ENCODE data around the gene ZBTB7A. TPM values are rescaled to one million over a fixed set of nuclear protein-coding genes. Genes with fewer than 3 reads are reported as not detected.

ZBTB7A gene
- polyA plus RNA-seq, 2 donors, result 22.4 to 29.7 TPM

- peaks cover 2 to 14% of the 10 kb centered on the region in 2 donors for H3K4me1 ChIP-seq (ENCODE audit: control insufficient read depth in 2 of 2, insufficient read depth in 2 of 2, low read length in 1 of 2)
- peak overlapping the region in 1 of 2 donors; percentile 72 for H3K27ac ChIP-seq (ENCODE audit: low read depth in 2 of 2, low read length in 1 of 2)
- H3K27me3 ChIP-seq (ENCODE audit: control insufficient read depth in 1 of 2, insufficient read depth in 2 of 2, low read length in 2 of 2), result no peaks in the 10 kb centered on the region
- WGBS, 2 donors, result 36 to 48% methylated on average over 17 of the region's 17 CpGs
- peaks cover 0 to 16% of the 10 kb centered on the region in 2 donors for H3K36me3 ChIP-seq (ENCODE audit: control insufficient read depth in 2 of 2, insufficient read depth in 2 of 2, low read length in 1 of 2)
- no peak overlapping the region for H3K4me3 ChIP-seq (ENCODE audit: low read depth in 1 of 2, low read length in 2 of 2)
- H3K9me3 ChIP-seq (ENCODE audit: control insufficient read depth in 2 of 2, insufficient read depth in 1 of 2, low read depth in 1 of 2, low read length in 1 of 2), result no peaks in the 10 kb centered on the region
Observed at GRCh38 chr19:4086411-4086867, 19.7 kb upstream of the ZBTB7A start.

- H3K4me3 ChIP-seq (ENCODE audit: low read depth in 1 of 2, low read length in 2 of 2), result peak overlapping the region in 1 of 2 donors; percentile 23
- H3K27ac ChIP-seq (ENCODE audit: low read depth in 2 of 2, low read length in 1 of 2), result peak overlapping the region; percentile 71 to 86
- peaks cover 0 to 3% of the 10 kb centered on the region in 2 donors for H3K36me3 ChIP-seq (ENCODE audit: control insufficient read depth in 2 of 2, insufficient read depth in 2 of 2, low read length in 1 of 2)
- no peaks in the 10 kb centered on the region for H3K27me3 ChIP-seq (ENCODE audit: control insufficient read depth in 1 of 2, insufficient read depth in 2 of 2, low read length in 2 of 2)
- H3K4me1 ChIP-seq (ENCODE audit: control insufficient read depth in 2 of 2, insufficient read depth in 2 of 2, low read length in 1 of 2), result peaks cover 2 to 16% of the 10 kb centered on the region in 2 donors
- no peaks in the 10 kb centered on the region for H3K9me3 ChIP-seq (ENCODE audit: control insufficient read depth in 2 of 2, insufficient read depth in 1 of 2, low read depth in 1 of 2, low read length in 1 of 2)
- 58 to 64% methylated on average over 8 of the region's 8 CpGs for WGBS, 2 donors
Observed at GRCh38 chr19:4084547-4084877, 17.8 kb upstream of the ZBTB7A start.

GRCh38 chr19:4083677-4084546, 17.2 kb upstream of the ZBTB7A start:
- Histone ChIP-seq H3K36me3 (ENCODE audit: control insufficient read depth in 2 of 2, insufficient read depth in 2 of 2, low read length in 1 of 2) (no peaks in the 10 kb centered on the region), H3K4me1 (ENCODE audit: control insufficient read depth in 2 of 2, insufficient read depth in 2 of 2, low read length in 1 of 2) (peaks cover 2 to 16% of the 10 kb centered on the region in 2 donors), H3K27me3 (ENCODE audit: control insufficient read depth in 1 of 2, insufficient read depth in 2 of 2, low read length in 2 of 2) (no peaks in the 10 kb centered on the region), H3K4me3 (ENCODE audit: low read depth in 1 of 2, low read length in 2 of 2) (peak overlapping the region in 1 of 2 donors; percentile 23), H3K27ac (ENCODE audit: low read depth in 2 of 2, low read length in 1 of 2) (peak overlapping the region; percentile 71 to 86), H3K9me3 (ENCODE audit: control insufficient read depth in 2 of 2, insufficient read depth in 1 of 2, low read depth in 1 of 2, low read length in 1 of 2) (no peaks in the 10 kb centered on the region)
- 51 to 53% methylated on average over 27 to 28 of the region's 28 CpGs for WGBS, 2 donors

GRCh38 chr19:4082172-4082571, 15.5 kb upstream of the ZBTB7A start:
- H3K4me3 ChIP-seq (ENCODE audit: low read depth in 1 of 2, low read length in 2 of 2), result no peak overlapping the region
- H3K36me3 ChIP-seq (ENCODE audit: control insufficient read depth in 2 of 2, insufficient read depth in 2 of 2, low read length in 1 of 2), result no peaks in the 10 kb centered on the region
- no peaks in the 10 kb centered on the region for H3K27me3 ChIP-seq (ENCODE audit: control insufficient read depth in 1 of 2, insufficient read depth in 2 of 2, low read length in 2 of 2)
- H3K9me3 ChIP-seq (ENCODE audit: control insufficient read depth in 2 of 2, insufficient read depth in 1 of 2, low read depth in 1 of 2, low read length in 1 of 2), result no peaks in the 10 kb centered on the region
- peaks cover 2 to 18% of the 10 kb centered on the region in 2 donors for H3K4me1 ChIP-seq (ENCODE audit: control insufficient read depth in 2 of 2, insufficient read depth in 2 of 2, low read length in 1 of 2)
- WGBS, 2 donors, result 83 to 87% methylated on average over 9 of the region's 9 CpGs
- peak overlapping the region; percentile 8 to 38 for H3K27ac ChIP-seq (ENCODE audit: low read depth in 2 of 2, low read length in 1 of 2)

- H3K27me3 ChIP-seq (ENCODE audit: control insufficient read depth in 1 of 2, insufficient read depth in 2 of 2, low read length in 2 of 2), result no peaks in the 10 kb centered on the region
- H3K27ac ChIP-seq (ENCODE audit: low read depth in 2 of 2, low read length in 1 of 2), result peak overlapping the region; percentile 8 to 38
- H3K4me1 ChIP-seq (ENCODE audit: control insufficient read depth in 2 of 2, insufficient read depth in 2 of 2, low read length in 1 of 2), result peaks cover 4 to 18% of the 10 kb centered on the region in 2 donors
- H3K4me3 ChIP-seq (ENCODE audit: low read depth in 1 of 2, low read length in 2 of 2), result no peak overlapping the region
- H3K36me3 ChIP-seq (ENCODE audit: control insufficient read depth in 2 of 2, insufficient read depth in 2 of 2, low read length in 1 of 2), result no peaks in the 10 kb centered on the region
- WGBS, 2 donors, result 32 to 42% methylated on average over 2 of the region's 2 CpGs
- no peaks in the 10 kb centered on the region for H3K9me3 ChIP-seq (ENCODE audit: control insufficient read depth in 2 of 2, insufficient read depth in 1 of 2, low read depth in 1 of 2, low read length in 1 of 2)
Observed at GRCh38 chr19:4081441-4082129, 14.9 kb upstream of the ZBTB7A start.

GRCh38 chr19:4080473-4080872, 13.8 kb upstream of the ZBTB7A start:
- H3K4me3 ChIP-seq (ENCODE audit: low read depth in 1 of 2, low read length in 2 of 2), result no peak overlapping the region
- no peaks in the 10 kb centered on the region for H3K36me3 ChIP-seq (ENCODE audit: control insufficient read depth in 2 of 2, insufficient read depth in 2 of 2, low read length in 1 of 2)
- H3K9me3 ChIP-seq (ENCODE audit: control insufficient read depth in 2 of 2, insufficient read depth in 1 of 2, low read depth in 1 of 2, low read length in 1 of 2), result no peaks in the 10 kb centered on the region
- H3K27me3 ChIP-seq (ENCODE audit: control insufficient read depth in 1 of 2, insufficient read depth in 2 of 2, low read length in 2 of 2), result no peaks in the 10 kb centered on the region
- H3K4me1 ChIP-seq (ENCODE audit: control insufficient read depth in 2 of 2, insufficient read depth in 2 of 2, low read length in 1 of 2), result peaks cover 4 to 18% of the 10 kb centered on the region in 2 donors
- H3K27ac ChIP-seq (ENCODE audit: low read depth in 2 of 2, low read length in 1 of 2), result no peak overlapping the region
- 73 to 80% methylated on average over 6 of the region's 6 CpGs for WGBS, 2 donors

- Histone ChIP-seq H3K4me1 (ENCODE audit: control insufficient read depth in 2 of 2, insufficient read depth in 2 of 2, low read length in 1 of 2) (peaks cover 4% of the 10 kb centered on the region in 2 donors), H3K4me3 (ENCODE audit: low read depth in 1 of 2, low read length in 2 of 2) (peak overlapping the region; percentile 51 to 53), H3K27me3 (ENCODE audit: control insufficient read depth in 1 of 2, insufficient read depth in 2 of 2, low read length in 2 of 2) (no peaks in the 10 kb centered on the region), H3K27ac (ENCODE audit: low read depth in 2 of 2, low read length in 1 of 2) (peak overlapping the region; percentile 50 to 77), H3K9me3 (ENCODE audit: control insufficient read depth in 2 of 2, insufficient read depth in 1 of 2, low read depth in 1 of 2, low read length in 1 of 2) (no peaks in the 10 kb centered on the region), H3K36me3 (ENCODE audit: control insufficient read depth in 2 of 2, insufficient read depth in 2 of 2, low read length in 1 of 2) (no peaks in the 10 kb centered on the region)
- WGBS, 2 donors, result 11% methylated on average over 31 to 32 of the region's 33 CpGs
Observed at GRCh38 chr19:4077800-4078684, 11.3 kb upstream of the ZBTB7A start.

GRCh38 chr19:4077007-4077374, 10.3 kb upstream of the ZBTB7A start:
- Histone ChIP-seq H3K9me3 (ENCODE audit: control insufficient read depth in 2 of 2, insufficient read depth in 1 of 2, low read depth in 1 of 2, low read length in 1 of 2) (no peaks in the 10 kb centered on the region), H3K4me1 (ENCODE audit: control insufficient read depth in 2 of 2, insufficient read depth in 2 of 2, low read length in 1 of 2) (peaks cover 2 to 4% of the 10 kb centered on the region in 2 donors), H3K27me3 (ENCODE audit: control insufficient read depth in 1 of 2, insufficient read depth in 2 of 2, low read length in 2 of 2) (no peaks in the 10 kb centered on the region), H3K4me3 (ENCODE audit: low read depth in 1 of 2, low read length in 2 of 2) (no peak overlapping the region), H3K27ac (ENCODE audit: low read depth in 2 of 2, low read length in 1 of 2) (peak overlapping the region in 1 of 2 donors; percentile 62), H3K36me3 (ENCODE audit: control insufficient read depth in 2 of 2, insufficient read depth in 2 of 2, low read length in 1 of 2) (no peaks in the 10 kb centered on the region)
- WGBS, 2 donors, result 86 to 90% methylated on average over 3 of the region's 3 CpGs

GRCh38 chr19:4075373-4075772, 8.7 kb upstream of the ZBTB7A start:
- Histone ChIP-seq H3K9me3 (ENCODE audit: control insufficient read depth in 2 of 2, insufficient read depth in 1 of 2, low read depth in 1 of 2, low read length in 1 of 2) (no peaks in the 10 kb centered on the region), H3K36me3 (ENCODE audit: control insufficient read depth in 2 of 2, insufficient read depth in 2 of 2, low read length in 1 of 2) (no peaks in the 10 kb centered on the region), H3K4me1 (ENCODE audit: control insufficient read depth in 2 of 2, insufficient read depth in 2 of 2, low read length in 1 of 2) (peaks cover 2% of the 10 kb centered on the region in 2 donors), H3K27ac (ENCODE audit: low read depth in 2 of 2, low read length in 1 of 2) (no peak overlapping the region), H3K4me3 (ENCODE audit: low read depth in 1 of 2, low read length in 2 of 2) (no peak overlapping the region), H3K27me3 (ENCODE audit: control insufficient read depth in 1 of 2, insufficient read depth in 2 of 2, low read length in 2 of 2) (no peaks in the 10 kb centered on the region)
- 59 to 60% methylated on average over 9 of the region's 9 CpGs for WGBS, 2 donors

Measured in esophagus (tissue), 2 donors.